H4 (cell line): ENCODE results near the gene C16orf90. TPM values are rescaled to one million over a fixed set of nuclear protein-coding genes. Genes with fewer than 3 reads are reported as not detected.
"Not testable (repeated sequence)": the region's sequence is repeated elsewhere in the genome, so short reads cannot be mapped to it uniquely, and the experiment has no call there.

ENCODE experiments used
- DNase-seq: peaks from one replicate; pipeline ENCODE4 v3.0.0-alpha.2; 2015; ENCODE audit warnings: low spot score
- total RNA-seq: library from RNA; depleted of rRNA; stranded (reverse); fragments of >200 nt; shearing (Covaris generic); gene quantifications from 2 replicates; pipeline ENCODE4 v1.2.3, GENCODE V29; 2014

Gene C16orf90
- total RNA-seq, 1 experiment from 2014 or later, result not detected

DNA sequence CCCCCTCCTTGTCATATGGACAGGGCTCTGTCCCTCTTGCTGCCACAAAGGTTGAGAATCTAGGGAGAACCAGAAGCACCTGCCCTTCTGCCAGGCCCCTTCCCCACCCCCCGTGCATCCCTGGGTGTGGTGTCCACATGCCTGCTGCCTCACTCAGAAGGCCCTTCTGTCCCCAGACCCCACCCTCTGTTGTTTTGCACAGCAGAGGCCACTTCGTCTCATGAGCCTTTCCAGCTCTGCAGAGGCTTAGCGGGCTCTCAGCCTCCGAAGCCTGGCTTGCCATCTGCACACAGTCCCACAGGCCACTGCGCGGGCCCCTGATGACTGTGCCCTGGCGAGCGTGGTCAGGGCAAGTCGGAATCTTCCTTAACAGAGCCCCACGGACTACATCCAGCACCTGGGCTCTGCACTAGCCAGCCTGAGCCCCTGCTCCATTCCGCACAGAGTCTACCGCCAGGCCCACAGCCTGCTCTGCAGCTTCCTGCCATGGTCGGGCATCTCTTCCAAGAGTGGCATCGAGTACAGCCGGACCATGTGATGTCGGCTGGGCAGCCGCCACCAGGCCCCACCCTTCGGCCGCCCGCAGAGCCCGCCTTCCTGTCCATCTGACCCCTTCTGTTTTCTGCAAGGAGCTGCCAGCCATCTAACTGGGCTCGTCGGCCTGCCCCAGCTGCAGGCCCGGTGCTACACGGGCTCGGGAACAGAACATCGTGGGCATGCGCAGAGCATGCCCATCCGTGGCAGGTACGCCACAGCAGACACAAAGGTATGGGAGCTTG is 10.8 kb downstream of the C16orf90 start:
- no peak for DNase-seq

DNA sequence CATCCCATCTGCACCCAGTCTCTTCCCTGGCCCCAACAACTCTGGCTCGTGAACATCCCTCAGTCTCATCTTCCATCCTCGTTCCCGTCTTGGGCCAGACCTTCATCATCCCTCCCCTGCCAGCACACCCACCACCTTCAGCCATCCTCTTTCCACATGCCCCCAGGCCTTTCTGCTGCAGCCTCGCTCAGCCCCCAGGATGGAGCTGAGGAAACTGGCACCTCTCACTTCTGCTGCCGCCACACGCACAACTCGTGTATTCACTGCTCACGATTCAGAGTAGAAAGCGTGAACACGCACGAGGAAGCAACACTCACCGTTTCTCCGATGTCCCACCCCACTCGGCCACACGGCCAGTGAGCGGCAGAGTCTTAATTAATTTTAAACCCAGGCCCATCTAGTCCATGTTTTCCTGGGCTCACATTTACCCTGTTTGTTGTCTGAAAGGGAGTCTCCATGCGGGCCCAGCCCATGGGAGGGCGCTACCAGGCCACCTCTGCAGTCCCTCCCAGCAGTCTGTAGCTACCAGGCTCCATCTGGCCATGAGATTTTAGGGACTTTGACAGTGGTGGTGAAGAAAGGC is 12.5 kb downstream of the C16orf90 start:
- DNase-seq, result no peak

DNA sequence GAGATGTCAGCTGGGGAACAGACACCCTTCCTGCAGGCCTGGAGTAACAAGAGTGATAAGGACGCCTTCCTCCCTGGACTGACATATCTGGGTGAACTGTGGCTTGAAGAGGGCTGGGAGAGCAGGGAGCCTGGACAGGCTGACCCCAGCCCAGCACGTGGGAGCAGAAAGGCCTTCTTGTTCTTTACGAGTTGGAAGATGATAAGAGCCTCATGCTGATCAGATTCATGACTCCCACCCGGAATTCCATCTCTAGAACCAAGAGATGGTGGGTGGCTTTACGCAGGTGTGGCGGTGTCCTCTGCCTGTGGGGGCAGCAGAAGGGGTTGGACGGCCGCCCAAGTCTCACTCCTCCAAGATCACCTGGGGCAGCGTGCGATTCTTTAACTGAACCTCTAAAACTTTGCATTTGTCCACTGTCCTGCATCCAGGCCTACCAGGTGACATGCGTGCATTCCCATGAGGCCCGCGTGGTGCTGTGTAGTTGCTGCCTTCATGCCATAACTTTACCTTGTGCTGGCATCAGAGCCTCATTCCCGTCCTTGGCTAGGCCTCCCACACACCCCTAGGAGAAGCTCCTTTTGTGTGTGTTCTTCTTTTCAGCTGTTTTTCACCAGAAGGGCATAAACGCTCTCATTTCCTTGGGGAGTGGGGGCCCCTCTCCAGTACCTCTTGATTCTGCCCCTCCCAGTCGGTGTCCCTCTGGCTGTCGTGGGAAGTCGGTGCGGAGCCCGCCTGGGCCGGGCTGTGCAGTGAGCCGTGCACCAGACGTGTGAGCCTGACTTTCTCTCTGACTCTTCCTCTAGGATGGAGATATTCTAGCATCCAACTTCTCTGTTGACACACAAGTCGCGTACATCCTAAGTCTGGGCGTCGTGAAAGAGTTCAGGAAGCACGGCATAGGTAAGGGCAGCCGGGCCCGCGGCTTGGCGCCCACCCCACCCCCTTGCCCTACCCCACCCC is 13.3 kb downstream of the C16orf90 start:
- DNase-seq, result no peak

DNA sequence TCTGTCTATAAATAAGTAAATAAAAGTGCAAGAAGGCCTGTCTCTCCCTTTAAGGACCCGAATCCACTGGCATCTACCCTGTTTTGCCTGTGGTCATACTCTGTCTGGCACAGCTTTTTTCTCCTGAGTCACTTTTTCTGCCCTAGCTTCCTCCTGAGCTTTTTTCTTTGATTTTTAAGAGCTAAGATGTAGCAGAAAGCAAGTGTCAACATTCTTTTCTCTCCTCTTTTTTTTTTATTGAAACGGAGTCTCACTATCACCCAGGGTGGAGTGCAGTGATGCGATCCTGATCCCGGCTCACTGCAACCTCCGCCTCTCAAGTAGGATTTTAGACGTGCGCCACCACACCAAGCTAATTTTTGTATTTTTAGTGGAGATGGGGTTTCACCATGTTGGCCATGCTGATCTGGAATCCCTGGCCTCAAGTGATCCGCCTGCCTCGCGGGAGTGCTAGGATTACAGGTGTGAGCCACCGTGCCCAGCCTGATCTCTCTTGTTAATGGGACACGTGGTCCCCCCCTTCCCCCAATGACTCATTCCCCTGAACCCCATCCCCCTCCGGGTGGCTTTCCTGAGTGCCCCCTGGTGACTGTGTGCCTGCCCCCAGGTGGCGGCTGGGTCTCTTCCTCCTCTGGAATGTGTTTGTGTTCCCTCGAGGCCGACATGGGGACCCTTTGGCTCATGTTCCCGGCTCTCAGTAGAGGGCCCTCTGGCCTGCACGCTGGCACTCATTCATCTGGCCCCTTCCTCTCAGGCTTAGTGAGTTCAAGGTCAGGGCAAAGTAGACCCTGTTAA is 14.2 kb downstream of the C16orf90 start:
- no peak for DNase-seq

DNA sequence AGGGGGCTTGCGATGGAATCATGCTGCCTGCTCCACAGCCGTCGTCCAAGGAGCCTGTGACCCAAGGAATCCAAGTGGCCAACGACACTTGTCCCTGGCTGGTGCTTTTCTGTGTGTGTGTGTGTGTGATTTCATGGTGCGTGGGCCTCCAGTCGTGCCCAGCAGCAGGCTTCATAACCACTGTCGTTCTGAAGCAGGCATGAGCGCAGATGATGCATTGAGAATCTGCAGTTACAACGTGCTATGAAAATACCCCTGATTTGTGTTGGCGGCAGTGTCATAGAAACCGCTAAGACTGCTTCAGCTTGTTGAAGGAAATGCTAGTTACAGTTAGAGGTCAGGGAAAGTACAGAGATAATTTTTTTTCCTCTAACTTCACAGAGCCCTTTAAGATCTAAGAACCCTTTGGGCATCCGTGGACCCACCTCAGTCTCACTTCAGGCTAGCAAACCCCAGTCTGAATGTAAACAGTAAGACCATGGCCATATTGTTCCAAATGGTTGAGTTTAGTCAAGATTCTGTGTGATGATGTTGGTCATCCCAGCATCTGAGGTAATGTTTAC is 15.6 kb downstream of the C16orf90 start:
- no peak for DNase-seq

DNA sequence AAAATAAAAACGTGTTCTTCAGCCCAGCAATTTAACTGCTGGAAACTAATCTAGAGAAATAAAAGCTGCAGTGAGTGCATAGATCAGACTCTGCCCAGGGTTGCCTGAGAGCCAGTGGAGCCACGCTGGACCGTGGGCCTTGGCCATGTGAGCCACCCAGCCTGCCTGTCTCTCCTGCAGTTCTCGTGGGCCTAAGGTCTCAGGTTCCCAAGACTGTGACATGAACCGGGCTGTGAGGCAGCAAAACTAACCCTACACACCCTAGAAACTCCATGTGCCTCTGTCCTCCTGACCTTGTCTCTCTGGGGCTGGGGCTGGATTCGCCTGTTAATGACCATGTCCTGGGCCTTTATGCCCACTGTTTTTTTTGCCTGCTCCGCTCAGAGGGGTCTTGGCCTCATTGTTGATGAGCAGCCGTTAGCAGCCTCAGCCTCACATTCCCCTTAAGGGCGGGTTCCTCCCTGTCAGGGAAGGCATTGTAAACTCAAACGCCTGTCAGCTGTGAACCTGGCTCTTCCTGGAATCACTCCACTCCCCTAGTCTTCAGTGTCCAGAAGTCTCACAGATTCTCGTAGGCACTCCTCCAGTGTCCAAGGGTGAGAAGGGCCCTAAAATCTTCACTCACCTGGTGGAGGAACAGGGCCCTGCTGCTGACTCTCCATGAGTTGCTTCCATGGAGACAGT is 16.9 kb downstream of the C16orf90 start:
- no peak for DNase-seq

DNA sequence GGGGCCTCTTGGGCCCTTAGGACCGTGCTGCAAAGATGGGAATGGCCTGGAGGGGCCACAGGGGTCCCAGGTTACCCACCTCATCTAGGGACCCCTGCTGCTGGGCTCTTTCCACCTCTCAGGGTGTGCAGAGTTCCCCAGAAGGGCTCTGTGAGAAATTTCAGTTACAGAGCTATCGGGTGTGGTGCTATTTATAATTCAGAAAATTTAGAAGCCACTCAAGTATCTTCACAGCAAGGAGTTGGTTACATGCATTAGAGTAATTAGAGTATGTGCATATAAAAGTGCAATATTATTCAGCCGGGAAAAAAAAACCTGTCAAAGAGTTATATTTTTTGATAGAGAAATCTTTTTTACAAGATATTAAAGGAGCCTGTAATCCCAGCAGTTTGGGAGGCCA is 18.9 kb downstream of the C16orf90 start:
- DNase-seq, result no peak

DNA sequence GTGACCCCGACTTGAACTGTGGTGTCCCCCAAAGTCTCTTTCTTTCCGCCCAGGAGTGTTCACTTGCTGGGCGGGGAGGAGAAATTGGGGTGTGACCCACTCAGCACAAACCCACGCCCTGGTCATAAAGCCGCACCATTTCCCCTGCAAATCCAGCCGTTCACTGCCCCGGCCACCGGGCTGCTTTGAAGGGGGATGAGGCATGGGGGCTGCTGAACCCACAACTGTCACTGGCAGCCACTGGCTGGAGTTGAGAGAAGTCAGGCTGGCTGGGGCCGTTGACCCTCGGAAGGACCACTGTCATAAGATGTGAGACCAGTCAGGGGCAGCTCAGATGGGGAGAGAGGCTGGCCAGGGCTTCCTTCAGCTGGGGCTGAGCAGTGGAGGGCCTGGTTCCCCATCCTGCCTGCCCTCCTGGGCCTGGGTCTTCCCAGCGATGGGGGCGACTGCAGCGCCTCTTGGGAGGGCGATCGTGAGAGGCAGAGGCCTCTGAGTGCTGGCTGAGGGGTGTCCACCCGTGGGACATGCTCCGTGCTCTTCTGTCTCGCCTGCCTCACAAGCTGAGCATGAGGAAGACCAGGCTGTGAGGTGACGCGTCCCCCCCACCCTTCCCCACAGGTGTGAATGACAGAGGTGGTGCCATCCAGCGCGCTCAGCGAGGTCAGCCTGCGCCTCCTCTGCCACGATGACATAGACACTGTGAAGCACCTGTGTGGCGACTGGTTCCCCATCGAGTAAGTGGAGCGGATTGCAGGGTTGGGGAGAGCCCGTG is 19.5 kb downstream of the C16orf90 start:
- no peak for DNase-seq

DNA sequence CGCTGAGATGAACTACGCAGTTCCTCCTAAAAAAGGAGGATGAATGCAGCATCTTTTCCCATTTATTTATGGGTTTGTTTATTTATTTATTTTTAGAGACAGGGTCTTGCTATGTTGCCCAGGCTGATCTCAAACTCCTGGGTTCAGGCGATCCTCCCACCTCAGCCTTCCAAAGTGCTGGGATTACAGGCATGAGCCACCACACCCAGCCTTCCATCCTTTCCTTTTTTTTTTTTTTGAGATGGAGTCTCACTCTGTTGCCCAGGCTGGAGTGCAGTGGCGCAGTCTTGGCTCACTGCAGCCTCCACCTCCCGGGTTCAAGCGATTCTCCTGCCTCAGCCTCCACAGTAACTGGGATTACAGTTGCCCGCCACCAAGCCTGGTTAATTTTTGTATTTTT is 20.4 kb downstream of the C16orf90 start:
- DNase-seq, result not testable (repeated sequence)

DNA sequence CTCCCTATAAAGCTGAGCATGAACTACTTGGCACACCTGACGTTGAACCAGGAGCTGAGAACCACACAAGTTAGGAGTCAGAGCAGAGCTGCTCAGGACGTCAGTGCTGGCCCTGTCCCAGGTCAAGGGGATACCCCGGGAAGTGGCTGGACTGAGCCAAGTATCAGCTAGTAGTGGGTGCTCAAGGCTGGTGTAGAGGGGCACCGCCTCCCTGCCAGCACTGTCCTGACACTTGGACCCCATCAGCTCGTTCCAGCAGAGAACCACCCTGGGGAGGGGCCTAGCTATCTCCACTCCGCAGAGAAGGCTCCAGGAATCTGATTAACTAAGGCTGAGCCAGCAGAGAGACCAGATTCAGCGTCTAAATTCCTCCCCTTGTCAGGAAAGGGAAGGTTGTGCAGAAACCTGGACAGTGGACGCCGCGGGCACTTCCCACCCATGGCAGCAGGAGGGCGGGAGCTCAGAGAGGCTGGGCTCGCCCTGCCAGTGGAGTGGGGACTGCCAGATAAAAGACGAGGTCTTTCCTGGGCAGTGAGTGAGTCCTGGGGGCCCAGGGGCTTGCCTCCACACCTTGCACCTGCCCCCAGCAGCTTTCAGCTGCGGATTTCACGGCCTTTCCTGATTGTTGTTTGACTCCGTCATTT is 21.0 kb downstream of the C16orf90 start:
- no peak for DNase-seq

DNA sequence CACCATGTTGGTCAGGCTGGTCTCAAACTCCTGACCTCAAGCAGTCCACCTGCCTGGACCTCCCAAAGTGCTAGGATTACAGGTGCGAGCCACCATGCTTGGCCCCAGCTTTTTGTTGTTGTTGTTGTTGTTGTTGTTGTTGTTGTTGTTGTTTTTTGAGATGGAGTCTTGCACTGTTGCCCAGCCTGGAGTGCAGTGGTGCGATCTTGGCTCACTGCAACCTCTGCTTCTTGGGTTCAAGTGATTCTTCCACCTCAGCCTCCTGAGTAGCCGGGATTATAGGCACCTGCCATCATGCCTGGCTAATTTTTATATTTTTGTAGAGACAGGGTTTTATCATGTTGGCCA is 21.7 kb downstream of the C16orf90 start:
- DNase-seq, result not testable (repeated sequence)

DNA sequence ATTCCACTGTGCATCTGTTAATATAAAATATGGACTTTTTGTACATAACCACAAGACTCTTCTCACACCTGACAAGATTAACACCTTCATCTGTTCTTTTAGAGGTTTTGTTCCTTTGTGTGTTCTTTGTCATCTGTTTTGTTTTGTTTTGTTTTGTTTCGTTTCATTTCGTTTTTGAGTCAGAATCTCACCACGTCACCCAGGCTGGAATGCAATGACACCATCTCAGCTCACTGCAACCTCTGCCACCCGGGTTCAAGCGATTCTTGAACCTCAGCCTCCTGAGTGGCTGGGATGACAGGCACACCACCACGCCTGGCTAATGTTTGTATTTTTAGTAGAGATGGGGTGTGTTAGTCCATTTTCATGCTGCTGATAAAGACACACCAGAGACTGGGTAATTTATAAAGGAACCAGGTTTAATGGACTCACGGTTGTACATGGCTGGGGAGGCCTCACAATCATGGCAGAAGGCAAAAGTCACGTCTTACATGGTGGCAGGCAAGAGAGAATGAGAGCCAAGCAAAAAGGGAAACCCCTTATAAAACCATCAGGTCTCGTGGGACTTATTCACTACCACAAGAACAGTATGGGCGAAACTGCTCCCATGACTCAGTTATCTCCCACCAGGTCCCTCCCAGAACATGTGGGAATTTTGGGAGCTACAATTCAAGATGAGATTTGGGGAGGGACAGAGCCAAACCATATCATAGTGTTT is 22.3 kb downstream of the C16orf90 start:
- DNase-seq, result no peak

DNA sequence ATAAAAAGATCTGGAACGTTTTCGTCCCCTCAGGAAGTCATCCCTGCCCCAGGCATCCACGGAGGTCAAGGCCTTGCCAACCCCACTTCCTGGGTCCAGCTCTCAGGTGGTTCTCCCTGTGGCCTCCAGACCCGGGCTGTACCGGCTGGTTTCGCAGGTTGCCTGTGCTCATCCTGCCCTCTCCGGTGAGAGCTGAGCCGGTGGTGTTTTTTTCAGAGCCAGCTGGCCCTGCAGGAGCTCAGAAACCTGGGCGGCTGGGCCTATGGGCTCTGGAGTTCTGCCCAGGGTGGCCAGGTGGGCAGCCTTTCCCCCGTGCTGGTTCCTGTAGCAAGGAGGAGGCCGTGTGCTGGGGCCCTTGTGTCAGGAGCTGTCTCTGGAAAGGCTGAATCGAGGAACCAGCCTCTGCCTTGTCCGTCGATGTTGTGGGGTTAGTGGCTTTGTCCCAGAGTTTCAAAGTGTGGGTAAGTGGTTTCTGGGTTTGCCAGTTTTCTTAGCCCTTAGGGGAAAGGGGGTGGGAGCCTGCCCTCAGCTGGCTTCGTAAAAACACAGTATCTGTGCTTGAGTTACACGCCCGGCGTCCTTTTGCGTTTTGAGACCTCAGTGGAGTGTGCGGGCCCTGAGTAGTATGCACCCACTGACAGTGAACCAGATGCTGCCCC is 23.6 kb downstream of the C16orf90 start:
- no peak for DNase-seq

DNA sequence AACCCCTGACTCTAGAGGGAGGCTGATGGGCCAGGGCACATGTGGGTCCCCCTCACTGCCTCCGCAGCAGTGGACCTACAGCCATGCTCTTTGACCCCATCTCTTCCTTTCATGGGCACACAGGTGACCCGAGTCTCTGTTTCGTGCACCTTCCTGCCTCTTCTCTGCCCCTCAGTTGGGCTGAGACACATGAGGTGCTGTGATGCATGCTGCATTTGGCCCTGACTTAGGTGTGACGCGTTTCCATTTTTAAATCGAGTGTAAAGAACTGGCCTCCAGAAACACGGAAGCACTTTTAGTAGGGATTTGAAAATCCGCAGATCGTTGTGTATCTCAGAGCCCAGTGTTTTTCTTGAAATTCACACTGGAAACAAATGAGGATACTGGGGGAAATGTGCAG is 24.6 kb downstream of the C16orf90 start:
- no peak for DNase-seq

DNA sequence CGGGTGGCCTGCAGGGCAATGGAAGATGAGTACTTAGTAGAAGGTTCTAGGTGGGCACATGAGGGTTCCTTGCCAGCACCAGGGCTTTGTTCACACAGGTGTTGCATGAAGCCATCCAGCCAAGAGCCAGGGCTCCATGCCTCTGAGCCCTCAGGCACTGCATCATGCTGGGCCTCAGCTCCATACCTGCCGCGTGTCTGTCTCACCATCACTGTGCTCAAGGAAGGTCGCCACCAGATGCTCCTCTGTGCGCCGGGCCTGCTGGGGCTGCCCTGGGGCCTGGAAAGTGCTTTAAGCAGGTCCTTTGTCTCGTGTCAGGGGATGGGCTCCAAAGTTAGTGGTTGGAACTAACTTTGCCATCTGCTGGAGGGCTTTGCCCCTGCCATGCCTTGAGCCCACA is 25.6 kb downstream of the C16orf90 start:
- no peak for DNase-seq

DNA sequence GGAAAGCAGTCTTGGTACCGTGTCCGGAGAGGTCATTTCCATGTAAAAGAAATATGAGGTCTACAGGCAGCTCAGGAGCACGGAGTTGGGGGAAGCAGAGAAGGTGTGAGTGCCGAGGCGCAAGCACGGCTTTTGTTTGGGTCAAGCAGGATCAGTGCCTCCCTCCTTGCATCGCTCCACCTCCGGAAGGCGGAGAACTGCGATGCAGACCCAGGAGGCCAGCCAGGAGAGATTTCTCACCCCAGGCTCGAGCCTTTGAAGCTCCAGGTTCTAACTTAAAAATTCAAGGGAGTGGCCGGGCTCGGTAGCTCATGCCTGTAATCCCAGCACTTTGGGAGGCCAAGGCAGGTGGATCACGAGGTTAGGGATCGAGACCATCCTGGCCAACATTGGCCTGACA is 26.8 kb downstream of the C16orf90 start:
- no peak for DNase-seq

DNA sequence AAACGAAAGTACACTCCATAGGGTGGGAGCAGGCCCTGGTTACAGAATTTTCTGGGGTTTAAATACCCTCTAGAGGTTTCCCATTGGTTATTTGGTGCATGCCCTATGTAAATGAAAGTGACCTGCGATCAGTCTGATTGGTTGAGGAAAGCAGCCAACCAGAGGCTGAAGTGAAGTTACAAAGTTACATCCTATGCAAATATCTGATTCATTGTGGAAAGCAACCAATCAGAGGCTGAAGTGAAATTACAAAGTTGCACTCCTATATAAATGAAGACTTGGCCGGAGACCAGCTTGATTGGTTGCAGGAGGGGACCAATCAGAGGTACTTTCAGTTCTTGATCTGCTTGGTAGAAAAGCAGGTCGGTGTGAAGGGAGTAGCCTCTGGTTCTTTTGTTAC is 27.4 kb downstream of the C16orf90 start:
- no peak for DNase-seq

DNA sequence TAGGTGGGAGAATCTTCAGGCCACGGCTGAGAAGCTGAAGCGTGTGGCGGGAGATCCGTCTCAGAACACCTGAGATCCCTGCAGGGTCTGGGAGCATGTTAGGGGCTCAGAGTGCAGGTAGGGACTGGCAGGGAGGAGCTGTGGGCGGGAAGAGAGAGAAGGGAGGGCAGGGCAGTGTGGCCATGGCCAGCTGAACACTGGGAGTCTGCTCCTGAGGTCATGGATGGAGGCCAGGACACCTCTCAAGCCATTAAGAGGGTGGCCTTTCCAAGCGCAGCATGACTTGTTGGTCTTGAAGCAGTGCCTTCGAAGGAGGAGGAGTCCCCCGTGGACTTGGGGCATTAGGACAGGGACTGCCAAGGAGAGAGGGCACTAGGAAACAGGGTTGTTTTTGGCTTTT is 28.1 kb downstream of the C16orf90 start:
- no peak for DNase-seq
